GM12878 (cell line): ENCODE measurements around the gene NAB1.
A peak's percentile ranks its signal among the peaks of the same experiment; 100 is the strongest.

Source experiments
- ASH2L ChIP-seq: fragments of 300-600, 200-600 bp; sonication (generic); IDR thresholded peaks from 2 replicates; pipeline ENCODE4 v1.6.1; 2017; ENCODE audit warnings: low read depth, mild to moderate bottlenecking, borderline replicate concordance
- CREB1 ChIP-seq: IDR thresholded peaks from 2 replicates; pipeline ENCODE4 v1.6.1; 2012; ENCODE audit warnings: low read depth, mild to moderate bottlenecking, inconsistent platforms
- SP1 ChIP-seq: IDR thresholded peaks from one replicate; pipeline ENCODE4 v1.6.1; 2011; ENCODE audit warnings: low read depth, low read length
- SUPT20H ChIP-seq: IDR thresholded peaks from 2 replicates; pipeline ENCODE4 v1.6.1; 2011; ENCODE audit warnings: low read depth, mild to moderate bottlenecking, low read length, moderate library complexity, borderline replicate concordance; ENCODE audit not compliant: control insufficient read depth
- TAF1 ChIP-seq: IDR thresholded peaks from 2 replicates; pipeline ENCODE4 v1.6.1; 2011; ENCODE audit warnings: mild to moderate bottlenecking, low read depth, low read length, borderline replicate concordance
- TF ChIP-seq, protein P1 (sequence below): fragments of 450-650 bp; IDR thresholded peaks from 2 replicates; pipeline ENCODE4 v1.6.1; 2018; ENCODE audit warnings: mild to moderate bottlenecking, low read depth, moderate library complexity; ENCODE audit not compliant: partially characterized antibody

DNA sequence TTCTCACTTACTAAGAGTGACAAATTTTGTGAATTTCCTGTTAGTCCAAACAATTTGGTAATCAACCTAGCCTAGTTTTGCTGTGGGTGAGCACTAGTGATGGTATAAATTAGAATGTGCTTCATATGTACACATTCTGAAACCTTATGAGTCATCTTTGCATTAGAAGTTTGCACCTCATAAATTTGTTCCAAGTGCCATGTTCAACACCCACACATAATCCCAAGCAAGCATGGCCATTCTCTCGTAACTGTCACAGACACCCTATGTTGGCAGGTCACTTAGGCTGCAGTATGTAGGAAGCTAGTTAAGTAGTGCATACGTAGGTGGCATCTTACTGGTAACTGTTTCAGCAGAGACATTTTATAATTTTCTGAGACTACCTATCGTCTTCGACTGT, 46.9 kb downstream of the NAB1 start:
- TF ChIP-seq TAF1: no peak
- TF ChIP-seq SP1: no peak
- TF ChIP-seq ASH2L: no peak
- TF ChIP-seq, protein P1, sequence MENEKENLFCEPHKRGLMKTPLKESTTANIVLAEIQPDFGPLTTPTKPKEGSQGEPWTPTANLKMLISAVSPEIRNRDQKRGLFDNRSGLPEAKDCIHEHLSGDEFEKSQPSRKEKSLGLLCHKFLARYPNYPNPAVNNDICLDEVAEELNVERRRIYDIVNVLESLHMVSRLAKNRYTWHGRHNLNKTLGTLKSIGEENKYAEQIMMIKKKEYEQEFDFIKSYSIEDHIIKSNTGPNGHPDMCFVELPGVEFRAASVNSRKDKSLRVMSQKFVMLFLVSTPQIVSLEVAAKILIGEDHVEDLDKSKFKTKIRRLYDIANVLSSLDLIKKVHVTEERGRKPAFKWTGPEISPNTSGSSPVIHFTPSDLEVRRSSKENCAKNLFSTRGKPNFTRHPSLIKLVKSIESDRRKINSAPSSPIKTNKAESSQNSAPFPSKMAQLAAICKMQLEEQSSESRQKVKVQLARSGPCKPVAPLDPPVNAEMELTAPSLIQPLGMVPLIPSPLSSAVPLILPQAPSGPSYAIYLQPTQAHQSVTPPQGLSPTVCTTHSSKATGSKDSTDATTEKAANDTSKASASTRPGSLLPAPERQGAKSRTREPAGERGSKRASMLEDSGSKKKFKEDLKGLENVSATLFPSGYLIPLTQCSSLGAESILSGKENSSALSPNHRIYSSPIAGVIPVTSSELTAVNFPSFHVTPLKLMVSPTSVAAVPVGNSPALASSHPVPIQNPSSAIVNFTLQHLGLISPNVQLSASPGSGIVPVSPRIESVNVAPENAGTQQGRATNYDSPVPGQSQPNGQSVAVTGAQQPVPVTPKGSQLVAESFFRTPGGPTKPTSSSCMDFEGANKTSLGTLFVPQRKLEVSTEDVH: no peak
- TF ChIP-seq SUPT20H: no peak
- 0 out of 2 replicates have a peak, but pooled peaks have one; percentile 13 for TF ChIP-seq CREB1
